HepG2 (cell line): ENCODE data around the gene PYY. TPM values are rescaled to one million over a fixed set of nuclear protein-coding genes. Genes with fewer than 3 reads are reported as not detected.

Experiments
- ADNP ChIP-seq: sonication (generic); formaldehyde crosslinking; IDR thresholded peaks from 2 replicates; pipeline ENCODE4 v1.4.0; 2020; ENCODE audit warnings: missing genetic modification reagents
- AHR ChIP-seq: IDR thresholded peaks from 2 replicates; pipeline ENCODE4 v1.6.1; 2018; ENCODE audit warnings: missing genetic modification reagents, missing compliant biosample characterization
- CAMTA2 ChIP-seq: sonication (generic); formaldehyde crosslinking; IDR thresholded peaks from 2 replicates; pipeline ENCODE4 v1.4.0; 2020; ENCODE audit warnings: mild to moderate bottlenecking, missing genetic modification reagents, borderline replicate concordance
- ETV5 ChIP-seq: IDR thresholded peaks from 2 replicates; pipeline ENCODE4 v1.6.1; 2018; ENCODE audit warnings: missing biosample characterization, missing genetic modification reagents, inconsistent platforms, borderline replicate concordance
- KDM2A ChIP-seq: sonication (generic); formaldehyde crosslinking; IDR thresholded peaks from 2 replicates; pipeline ENCODE4 v1.4.0; 2020; ENCODE audit warnings: low read depth, missing genetic modification reagents, borderline replicate concordance
- KLF13 ChIP-seq: sonication (generic); formaldehyde crosslinking; IDR thresholded peaks from 2 replicates; pipeline ENCODE4 v1.4.0; 2020; ENCODE audit warnings: mild to moderate bottlenecking, missing genetic modification reagents
- NFYC ChIP-seq: IDR thresholded peaks from 2 replicates; pipeline ENCODE4 v1.6.1; 2016; ENCODE audit warnings: missing genetic modification reagents, missing compliant biosample characterization
- PHF21A ChIP-seq: sonication (generic); formaldehyde crosslinking; IDR thresholded peaks from 2 replicates; pipeline ENCODE4 v1.5.0; 2020; ENCODE audit warnings: mild to moderate bottlenecking, missing genetic modification reagents
- SKIL ChIP-seq: sonication (generic); formaldehyde crosslinking; IDR thresholded peaks from 2 replicates; pipeline ENCODE4 v1.8.0; 2022; ENCODE audit warnings: missing genetic modification reagents, mild to moderate bottlenecking, moderate library complexity, borderline replicate concordance
- SOX6 ChIP-seq, 2 experiments: fragments of 450-650 bp in 1 of 2; sonication (generic) in 1 of 2; formaldehyde crosslinking in 1 of 2; IDR thresholded peaks; 2 replicates each; pipeline versions ENCODE4 v1.4.0 to v1.6.1; 2017 to 2020; ENCODE audit warnings: antibody characterized with exemption in 1 of 2, mild to moderate bottlenecking in 1 of 2, missing genetic modification reagents in 1 of 2
- U2AF2 ChIP-seq: fragments of 200-400 bp; formaldehyde crosslinking; IDR thresholded peaks from 2 replicates; pipeline ENCODE4 v1.6.1; 2017; ENCODE audit warnings: low read depth, mild to moderate bottlenecking, low read length
- ZEB1 ChIP-seq: IDR thresholded peaks from 2 replicates; pipeline ENCODE4 v1.6.1; 2012; ENCODE audit warnings: mild to moderate bottlenecking, low read depth, inconsistent platforms; ENCODE audit not compliant: insufficient replicate concordance
- ZMYM3 ChIP-seq: sonication (generic); formaldehyde crosslinking; IDR thresholded peaks from 2 replicates; pipeline ENCODE4 v1.5.1; 2020; ENCODE audit warnings: mild to moderate bottlenecking, missing genetic modification reagents
- ZNF180 ChIP-seq: sonication (generic); formaldehyde crosslinking; IDR thresholded peaks from 2 replicates; pipeline ENCODE4 v1.4.0; 2020; ENCODE audit warnings: low read depth, missing genetic modification reagents, borderline replicate concordance
- ZNF562 ChIP-seq: sonication (generic); formaldehyde crosslinking; IDR thresholded peaks from 2 replicates; pipeline ENCODE4 v1.8.0; 2022; ENCODE audit warnings: missing genetic modification reagents, borderline replicate concordance
- ZNF589 ChIP-seq: sonication (generic); formaldehyde crosslinking; conservative IDR thresholded peaks from 2 replicates; pipeline ENCODE4 v1.8.0; 2022; ENCODE audit warnings: mild to moderate bottlenecking, moderate library complexity, missing genetic modification reagents
- ZNF605 ChIP-seq: sonication (generic); formaldehyde crosslinking; IDR thresholded peaks from 2 replicates; pipeline ENCODE4 v1.8.0; 2022; ENCODE audit warnings: mild to moderate bottlenecking, missing genetic modification reagents
- ZNF678 ChIP-seq: sonication (generic); formaldehyde crosslinking; IDR thresholded peaks from 2 replicates; pipeline ENCODE4 v1.4.0; 2020; ENCODE audit warnings: mild to moderate bottlenecking, missing genetic modification reagents
- ZNF776 ChIP-seq: sonication (generic); formaldehyde crosslinking; IDR thresholded peaks from 2 replicates; pipeline ENCODE4 v1.4.0; 2020; ENCODE audit warnings: mild to moderate bottlenecking, missing genetic modification reagents
- ZSCAN30 ChIP-seq: sonication (generic); formaldehyde crosslinking; IDR thresholded peaks from 2 replicates; pipeline ENCODE4 v1.5.0; 2020; ENCODE audit warnings: mild to moderate bottlenecking, missing genetic modification reagents
- polyA plus RNA-seq, 8 experiments: library from polyadenylated mRNA; depleted of rRNA in 3 of 8; stranded (reverse) in 7 of 8; unstranded in 1 of 8; fragments of >200 nt; fragmentation: Illumina TruSeq in 4 of 8; extraction: Trizol in 4 of 8; gene quantifications; 2 replicates each; pipeline versions ENCODE4 v1.2.1 to v1.2.3, GENCODE V29; 2011 to 2016; ENCODE audit warnings: low read depth in 4 of 8, missing spikeins in 1 of 8, mixed read lengths in 1 of 8; ENCODE audit not compliant: insufficient read depth in 1 of 8
- total RNA-seq, 5 experiments: library from RNA; depleted of rRNA; stranded (reverse); fragments of >200 nt; fragmentation: Illumina TruSeq; extraction: Trizol; gene quantifications; 2 replicates each; pipeline ENCODE4 v1.2.3, GENCODE V29; 2016; ENCODE audit warnings: low read depth in 1 of 5
- TF ChIP-seq, protein P1 (sequence below): sonication (generic); formaldehyde crosslinking; IDR thresholded peaks from 2 replicates; pipeline ENCODE4 v1.5.0; 2020; ENCODE audit warnings: mild to moderate bottlenecking, missing genetic modification reagents
- TF ChIP-seq, protein P2 (sequence below): sonication (generic); formaldehyde crosslinking; IDR thresholded peaks from 2 replicates; pipeline ENCODE4 v1.8.0; 2022; ENCODE audit warnings: missing genetic modification reagents, mild to moderate bottlenecking, borderline replicate concordance

PYY gene
- total and polyA plus RNA-seq, 2 of the 13 experiments (the other 11 are each of a cell fraction or from before 2014, with no cell fraction given) = 0.25 TPM; not detected in 1

GRCh38 chr17:43931062-43931571 is 22.6 kb downstream of the PYY start (continued):
- TF ChIP-seq ZNF678 (CRISPR knock-in tag) (no peak), ADNP (CRISPR knock-in tag) (no peak), ZSCAN30 (CRISPR knock-in tag) (no peak), ZNF180 (no peak), ZNF589 (CRISPR knock-in tag) (no peak), PHF21A (0 out of 2 replicates have a peak, but pooled peaks have one; percentile 25), SKIL (CRISPR knock-in tag) (peak; percentile 75; the same call in 1 of the 2 replicates), AHR (CRISPR knock-in tag) (no peak), NFYC (CRISPR knock-in tag) (no peak), ZEB1 (no peak), KLF13 (CRISPR knock-in tag) (no peak), ZNF562 (CRISPR knock-in tag) (no peak), ZMYM3 (CRISPR knock-in tag) (no peak), KDM2A (CRISPR knock-in tag) (no peak), ZNF605 (CRISPR knock-in tag) (no peak), U2AF2 (no peak), ZNF776 (CRISPR knock-in tag) (0 out of 2 replicates have a peak, but pooled peaks have one; percentile 7), ETV5 (CRISPR knock-in tag) (peak; percentile 33; the same call in 1 of the 2 replicates), SOX6 (IDR thresholded peaks at IDR 0.05) (no peak), SOX6 (CRISPR knock-in tag; IDR thresholded peaks at IDR 0.05) (peak; percentile 39; the same call in 1 of the 2 replicates), CAMTA2 (no peak)
- TF ChIP-seq, protein P1, sequence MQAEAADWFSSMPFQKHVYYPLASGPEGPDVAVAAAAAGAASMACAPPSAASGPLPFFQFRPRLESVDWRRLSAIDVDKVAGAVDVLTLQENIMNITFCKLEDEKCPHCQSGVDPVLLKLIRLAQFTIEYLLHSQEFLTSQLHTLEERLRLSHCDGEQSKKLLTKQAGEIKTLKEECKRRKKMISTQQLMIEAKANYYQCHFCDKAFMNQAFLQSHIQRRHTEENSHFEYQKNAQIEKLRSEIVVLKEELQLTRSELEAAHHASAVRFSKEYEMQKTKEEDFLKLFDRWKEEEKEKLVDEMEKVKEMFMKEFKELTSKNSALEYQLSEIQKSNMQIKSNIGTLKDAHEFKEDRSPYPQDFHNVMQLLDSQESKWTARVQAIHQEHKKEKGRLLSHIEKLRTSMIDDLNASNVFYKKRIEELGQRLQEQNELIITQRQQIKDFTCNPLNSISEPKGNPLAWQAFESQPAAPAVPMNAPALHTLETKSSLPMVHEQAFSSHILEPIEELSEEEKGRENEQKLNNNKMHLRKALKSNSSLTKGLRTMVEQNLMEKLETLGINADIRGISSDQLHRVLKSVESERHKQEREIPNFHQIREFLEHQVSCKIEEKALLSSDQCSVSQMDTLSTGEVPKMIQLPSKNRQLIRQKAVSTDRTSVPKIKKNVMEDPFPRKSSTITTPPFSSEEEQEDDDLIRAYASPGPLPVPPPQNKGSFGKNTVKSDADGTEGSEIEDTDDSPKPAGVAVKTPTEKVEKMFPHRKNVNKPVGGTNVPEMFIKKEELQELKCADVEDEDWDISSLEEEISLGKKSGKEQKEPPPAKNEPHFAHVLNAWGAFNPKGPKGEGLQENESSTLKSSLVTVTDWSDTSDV (CRISPR knock-in tag) = no peak
- TF ChIP-seq, protein P2, sequence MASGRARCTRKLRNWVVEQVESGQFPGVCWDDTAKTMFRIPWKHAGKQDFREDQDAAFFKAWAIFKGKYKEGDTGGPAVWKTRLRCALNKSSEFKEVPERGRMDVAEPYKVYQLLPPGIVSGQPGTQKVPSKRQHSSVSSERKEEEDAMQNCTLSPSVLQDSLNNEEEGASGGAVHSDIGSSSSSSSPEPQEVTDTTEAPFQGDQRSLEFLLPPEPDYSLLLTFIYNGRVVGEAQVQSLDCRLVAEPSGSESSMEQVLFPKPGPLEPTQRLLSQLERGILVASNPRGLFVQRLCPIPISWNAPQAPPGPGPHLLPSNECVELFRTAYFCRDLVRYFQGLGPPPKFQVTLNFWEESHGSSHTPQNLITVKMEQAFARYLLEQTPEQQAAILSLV (CRISPR knock-in tag) = no peak
